Sigmoid colon (tissue), 7 donors: ENCODE data around the gene CRABP1. TPM values are rescaled to one million over a fixed set of nuclear protein-coding genes. Genes with fewer than 3 reads are reported as not detected.

Experiments
- DNase-seq: peaks from one replicate; pipeline ENCODE4 v3.0.0-alpha.2; 2019
- H3K27ac ChIP-seq, 4 donors: fragments of 200-600 bp; sonication (generic); one replicate each; pipeline ENCODE4 v1.5.1; 2016 to 2019; ENCODE audit warnings: mild to moderate bottlenecking in 1 of 4
- H3K27me3 ChIP-seq, 3 donors: fragments of 200-600 bp; sonication (generic); one replicate each; pipeline ENCODE4 v1.5.1; 2019; ENCODE audit warnings: mild to moderate bottlenecking in 1 of 3
- H3K36me3 ChIP-seq, 4 donors: fragments of 200-600 bp; sonication (generic); one replicate each; pipeline ENCODE4 v1.5.1; 2016 to 2019
- H3K4me1 ChIP-seq, 4 donors: fragments of 200-600 bp; sonication (generic); one replicate each; pipeline ENCODE4 v1.5.1; 2017 to 2019
- H3K4me3 ChIP-seq, 4 donors: fragments of 200-600 bp; sonication (generic); one replicate each; pipeline ENCODE4 v1.5.1; 2017 to 2019; ENCODE audit warnings: mild to moderate bottlenecking in 2 of 4, moderate library complexity in 1 of 4
- H3K9me3 ChIP-seq, 4 donors: fragments of 200-600 bp in 3 of 4; sonication (generic) in 3 of 4; one replicate each; pipeline versions ENCODE4 v1.5.1 to v1.6.1; 2013 to 2019
- EP300 ChIP-seq, 4 donors: sonication (generic); formaldehyde crosslinking; IDR thresholded peaks; one replicate each; pipeline ENCODE4 v1.6.1; 2017; ENCODE audit warnings: antibody characterized with exemption in 4 of 4
- POLR2A ChIP-seq, 2 donors: fragments of 450-650 bp; IDR thresholded peaks; one replicate each; pipeline ENCODE4 v1.6.1; 2016; ENCODE audit warnings: antibody characterized with exemption in 2 of 2, mild to moderate bottlenecking in 2 of 2, moderate library complexity in 2 of 2
- POLR2AphosphoS5 ChIP-seq, 4 donors: sonication (generic); formaldehyde crosslinking; IDR thresholded peaks; one replicate each; pipeline ENCODE4 v1.6.1; 2017; ENCODE audit warnings: antibody characterized with exemption in 4 of 4
- WGBS, 2 donors: extraction: QIAGEN DNeasy Blood & Tissue Kit; methylation state at CpG; one replicate each; pipeline ENCODE4 v1.1.7; 2013; 5-methylcytosine and 5-hydroxymethylcytosine counted together
- intact Hi-C: fragments of 100-400 bp; cut with DNase I; formaldehyde crosslinking; loops from one replicate; pipeline ENCODE4 v1.15.1; 2023
- polyA plus RNA-seq, 3 donors: library from polyadenylated mRNA; stranded (reverse); fragments of 200-250 nt; gene quantifications; one replicate each; pipeline ENCODE4 v1.2.3, GENCODE V29; 2013
- total RNA-seq, 4 donors: library from RNA; depleted of rRNA; stranded (reverse); fragments of >200 nt; gene quantifications; one replicate each; pipeline ENCODE4 v1.1.0, GENCODE V29; 2016
- TF ChIP-seq, protein P1 (sequence below), 4 experiments: fragments of 450-650 bp in 3 of 4; fragments of 200-600 bp in 1 of 4; IDR thresholded peaks; one replicate each; pipeline ENCODE4 v1.5.1; 2016 to 2019; ENCODE audit warnings: antibody characterized with exemption in 4 of 4, mild to moderate bottlenecking in 3 of 4, moderate library complexity in 2 of 4
- donor health status: healthy with polysubstance abuse.
- donor health status: Bipolar disorder and iron deficiency.
- donor health status: healthy.

Gene CRABP1
- total and polyA plus RNA-seq, 7 donors: 2.1 to 8.2 (median 4.5) TPM; not detected in 2

- no peak for DNase-seq
- Histone ChIP-seq H3K9me3 (no peaks in the 10 kb centered on the region), H3K4me3 (no peak overlapping the region), H3K27me3 (no peaks in the 10 kb centered on the region), H3K36me3 (no peaks in the 10 kb centered on the region), H3K4me1 (peaks cover 0 to 20% (median 16%) of the 10 kb centered on the region in 4 donors), H3K27ac (no peak overlapping the region)
- intact Hi-C loops: no loop called here
- 92 to 96% methylated on average over 7 of the region's 7 CpGs for WGBS, 2 donors
- TF ChIP-seq POLR2A (IDR thresholded peaks at IDR 0.05): no peak
Measured at GRCh38 chr15:78384651-78385050, 44.5 kb downstream of the CRABP1 start.

DNA sequence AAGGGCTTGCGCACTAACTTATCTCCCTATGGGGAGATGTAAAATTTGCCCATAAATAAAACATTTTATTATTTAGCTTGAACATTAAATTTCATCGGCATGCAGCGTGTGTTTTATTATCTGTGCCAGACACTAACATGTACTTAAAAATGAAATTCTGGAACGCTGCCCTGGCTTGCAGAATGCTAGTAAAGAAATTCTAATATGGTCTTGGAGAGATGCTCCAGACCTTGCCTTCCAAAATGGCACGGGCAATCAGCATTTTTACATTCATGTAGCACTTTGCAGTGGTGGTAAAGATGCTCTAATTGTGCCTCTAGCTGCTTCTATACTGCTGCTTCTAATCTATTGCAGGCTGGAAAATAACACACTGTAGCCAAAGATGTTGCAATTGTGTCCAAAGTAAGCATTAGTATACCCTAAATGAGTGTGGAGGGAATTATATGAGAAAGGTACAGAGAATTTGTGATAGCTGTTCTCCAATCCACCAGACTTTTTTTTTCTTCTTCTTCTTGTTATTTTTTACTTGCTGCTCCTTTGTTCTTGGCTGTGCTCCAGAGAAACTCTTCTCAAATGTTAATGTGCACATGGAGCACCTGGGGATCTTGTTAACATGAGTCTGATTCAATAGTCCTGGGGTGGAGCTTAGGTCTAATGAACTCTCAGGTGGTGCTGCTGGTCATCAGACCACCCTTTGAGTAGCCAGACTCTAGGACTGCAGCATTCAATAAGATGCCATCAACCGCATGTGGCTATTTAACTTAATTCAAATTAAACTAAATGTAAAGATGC lies 47.3 kb downstream of the CRABP1 start:
- WGBS, 2 donors: 75 to 76% methylated on average over 6 of the region's 6 CpGs

DNA sequence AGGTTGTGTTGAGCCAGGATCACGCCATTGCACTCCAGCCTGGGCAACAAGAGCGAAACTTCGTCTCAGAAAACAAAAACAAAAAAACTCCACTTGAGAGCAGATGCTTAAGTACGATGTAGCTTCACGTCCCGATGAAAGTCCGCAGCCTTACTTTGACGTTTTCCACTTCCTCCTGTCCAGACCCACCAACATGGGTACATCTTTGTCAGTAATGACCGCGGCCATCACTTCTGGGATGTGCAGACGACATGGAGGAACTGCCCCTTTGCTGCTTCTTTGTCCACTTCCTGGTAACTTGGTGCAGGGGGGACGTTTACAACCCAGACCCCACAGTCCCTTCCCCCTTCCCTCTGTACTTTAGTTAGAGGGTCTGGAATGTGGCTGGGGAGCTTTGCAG lies 48.7 kb downstream of the CRABP1 start:
- peaks cover 0 to 20% (median 16%) of the 10 kb centered on the region in 4 donors for H3K4me1 ChIP-seq
- no peak overlapping the region for H3K4me3 ChIP-seq
- no peak for DNase-seq
- H3K9me3 ChIP-seq: no peaks in the 10 kb centered on the region
- no peak for TF ChIP-seq POLR2AphosphoS5 (IDR thresholded peaks at IDR 0.05)
- TF ChIP-seq EP300 (IDR thresholded peaks at IDR 0.05): no peak
- TF ChIP-seq POLR2A (IDR thresholded peaks at IDR 0.05): no peak
- TF ChIP-seq, protein P1, sequence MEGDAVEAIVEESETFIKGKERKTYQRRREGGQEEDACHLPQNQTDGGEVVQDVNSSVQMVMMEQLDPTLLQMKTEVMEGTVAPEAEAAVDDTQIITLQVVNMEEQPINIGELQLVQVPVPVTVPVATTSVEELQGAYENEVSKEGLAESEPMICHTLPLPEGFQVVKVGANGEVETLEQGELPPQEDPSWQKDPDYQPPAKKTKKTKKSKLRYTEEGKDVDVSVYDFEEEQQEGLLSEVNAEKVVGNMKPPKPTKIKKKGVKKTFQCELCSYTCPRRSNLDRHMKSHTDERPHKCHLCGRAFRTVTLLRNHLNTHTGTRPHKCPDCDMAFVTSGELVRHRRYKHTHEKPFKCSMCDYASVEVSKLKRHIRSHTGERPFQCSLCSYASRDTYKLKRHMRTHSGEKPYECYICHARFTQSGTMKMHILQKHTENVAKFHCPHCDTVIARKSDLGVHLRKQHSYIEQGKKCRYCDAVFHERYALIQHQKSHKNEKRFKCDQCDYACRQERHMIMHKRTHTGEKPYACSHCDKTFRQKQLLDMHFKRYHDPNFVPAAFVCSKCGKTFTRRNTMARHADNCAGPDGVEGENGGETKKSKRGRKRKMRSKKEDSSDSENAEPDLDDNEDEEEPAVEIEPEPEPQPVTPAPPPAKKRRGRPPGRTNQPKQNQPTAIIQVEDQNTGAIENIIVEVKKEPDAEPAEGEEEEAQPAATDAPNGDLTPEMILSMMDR (IDR thresholded peaks at IDR 0.05): no peak
- no peak overlapping the region for H3K27ac ChIP-seq
- no peaks in the 10 kb centered on the region for H3K36me3 ChIP-seq
- intact Hi-C loops: no loop called here
- H3K27me3 ChIP-seq: no peaks in the 10 kb centered on the region
- WGBS, 2 donors: 81 to 85% methylated on average over 12 of the region's 12 CpGs

More for the DNA sequence above, 47.3 kb downstream of the CRABP1 start:
- no peak overlapping the region for H3K4me3 ChIP-seq
- no peak overlapping the region for H3K27ac ChIP-seq
- no peaks in the 10 kb centered on the region for H3K36me3 ChIP-seq
- no peaks in the 10 kb centered on the region for H3K9me3 ChIP-seq
- TF ChIP-seq EP300 (IDR thresholded peaks at IDR 0.05) (no peak), POLR2A (IDR thresholded peaks at IDR 0.05) (no peak), POLR2AphosphoS5 (IDR thresholded peaks at IDR 0.05) (no peak)
- TF ChIP-seq, protein P1 (IDR thresholded peaks at IDR 0.05): no peak
- peaks cover 0 to 20% (median 16%) of the 10 kb centered on the region in 4 donors for H3K4me1 ChIP-seq
- no peak for DNase-seq
- H3K27me3 ChIP-seq: no peaks in the 10 kb centered on the region
- intact Hi-C loops: no loop called here

DNA sequence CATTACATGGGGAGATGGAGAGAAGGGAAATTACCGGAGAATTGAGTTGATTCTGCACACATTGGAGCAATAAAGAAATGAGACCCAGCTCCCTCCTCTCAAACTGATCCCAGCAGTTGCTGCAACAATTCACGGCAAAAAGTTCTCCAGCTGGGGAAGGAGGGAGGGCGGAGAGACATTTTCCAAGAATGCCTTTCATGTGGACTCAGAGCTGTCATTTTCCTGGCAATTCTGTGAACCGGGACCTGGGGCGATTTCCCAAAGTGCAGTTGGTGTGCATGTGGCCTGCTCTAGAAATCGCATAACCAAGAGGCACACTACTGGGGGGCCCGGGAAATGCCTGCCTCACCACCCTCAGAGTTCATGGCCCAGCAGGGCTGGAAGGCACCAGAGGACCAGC lies 49.2 kb downstream of the CRABP1 start:
- Histone ChIP-seq H3K9me3 (no peaks in the 10 kb centered on the region), H3K36me3 (no peaks in the 10 kb centered on the region), H3K27me3 (no peaks in the 10 kb centered on the region), H3K4me1 (peaks cover 0 to 20% (median 16%) of the 10 kb centered on the region in 4 donors), H3K27ac (no peak overlapping the region), H3K4me3 (no peak overlapping the region)
- intact Hi-C loops: no loop called here
- DNase-seq: no peak
- no peak for TF ChIP-seq POLR2A (IDR thresholded peaks at IDR 0.05)
- TF ChIP-seq POLR2AphosphoS5 (IDR thresholded peaks at IDR 0.05): no peak
- TF ChIP-seq, protein P1 (IDR thresholded peaks at IDR 0.05): no peak
- TF ChIP-seq EP300 (IDR thresholded peaks at IDR 0.05): no peak
- WGBS, 2 donors: 70 to 87% methylated on average over 7 of the region's 7 CpGs

DNA sequence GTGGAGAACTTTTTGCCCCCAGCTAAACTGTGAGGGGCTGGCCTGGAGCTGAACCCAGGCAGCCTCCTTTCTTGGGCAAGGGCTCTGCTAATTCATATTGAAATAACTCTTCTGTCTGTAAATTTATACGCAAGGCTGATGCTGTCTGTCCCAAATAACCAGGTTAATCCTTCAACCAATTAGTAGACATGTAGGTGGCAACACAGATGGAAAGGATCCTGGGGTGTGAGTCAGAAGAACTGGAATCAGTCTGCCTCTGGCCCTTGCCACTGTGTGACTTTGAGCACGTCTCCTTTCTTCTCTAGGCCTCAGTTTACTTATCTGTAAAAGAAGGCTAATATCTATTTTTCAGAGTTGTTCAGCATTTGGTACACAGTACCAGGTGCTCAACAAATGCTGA lies 49.6 kb downstream of the CRABP1 start:
- DNase-seq: no peak
- intact Hi-C loops: no loop called here
- Histone ChIP-seq H3K4me3 (no peak overlapping the region), H3K4me1 (peaks cover 0 to 20% (median 16%) of the 10 kb centered on the region in 4 donors), H3K36me3 (no peaks in the 10 kb centered on the region), H3K9me3 (no peaks in the 10 kb centered on the region), H3K27me3 (no peaks in the 10 kb centered on the region), H3K27ac (no peak overlapping the region)
- TF ChIP-seq POLR2A (IDR thresholded peaks at IDR 0.05) (no peak), POLR2AphosphoS5 (IDR thresholded peaks at IDR 0.05) (no peak), EP300 (IDR thresholded peaks at IDR 0.05) (no peak)
- TF ChIP-seq, protein P1 (IDR thresholded peaks at IDR 0.05): no peak
- 87 to 92% methylated on average over 2 of the region's 2 CpGs for WGBS, 2 donors
